Endothelial cell of umbilical vein (primary cell): ENCODE measurements around the gene CDH23. TPM values are rescaled to one million over a fixed set of nuclear protein-coding genes. Genes with fewer than 3 reads are reported as not detected.

ENCODE experiments used
- BruUV-seq: library from RNA; stranded (reverse); fragments of 400-500 nt; replicated peaks from 2 replicates; lab custom pipeline; 2021; lab: Mats Ljungman, UMichigan
- CTCF ChIA-PET: fragments of 300-600, 350-600 bp; sonication (Branson Sonifier 250); formaldehyde crosslinking; loops from one replicate; lab custom pipeline; 2021; ENCODE audit warnings: antibody characterized with exemption, inconsistent platforms; lab: Charles Lee
- POLR2A ChIA-PET: fragments of 300-600, 350-600 bp; sonication (Branson Sonifier 250); formaldehyde crosslinking; loops from one replicate; lab custom pipeline; 2021; ENCODE audit warnings: antibody characterized with exemption, inconsistent platforms; lab: Charles Lee
- DNase-seq: peaks from one replicate; pipeline ENCODE4 v3.0.0-alpha.2; 2011; ENCODE audit warnings: low read depth, low spot score
- FAIRE-seq: peaks from 2 replicates; lab custom pipeline; 2011; peaks lifted over from hg19 to GRCh38; lab: Jason Lieb, UNC
- H2AFZ ChIP-seq: 2 replicates; pipeline ENCODE4 v1.6.0; 2012; ENCODE audit warnings: low read depth, low read length, control low read depth, inconsistent platforms
- H3K27ac ChIP-seq: 2 replicates; pipeline ENCODE4 v1.5.1; 2011; ENCODE audit warnings: low read depth, mild to moderate bottlenecking, control low read depth, low read length, moderate library complexity; ENCODE audit not compliant: insufficient read depth
- H3K27me3 ChIP-seq, 2 experiments: 2 replicates each; pipeline versions ENCODE4 v1.6.0 to v1.6.1; 2011; ENCODE audit warnings: low read length in 2 of 2, mixed read lengths in 1 of 2; ENCODE audit not compliant: control insufficient read depth in 2 of 2, insufficient read depth in 2 of 2
- H3K36me3 ChIP-seq, 2 experiments: 2 replicates in 1 of 2; 3 replicates in 1 of 2; pipeline ENCODE4 v1.5.1; 2011; ENCODE audit warnings: low read length in 2 of 2, mild to moderate bottlenecking in 1 of 2, moderate library complexity in 1 of 2; ENCODE audit not compliant: control insufficient read depth in 2 of 2, insufficient read depth in 2 of 2; ENCODE audit errors: extremely low read depth in 1 of 2
- H3K4me1 ChIP-seq: 3 replicates; pipeline ENCODE4 v1.5.1; 2011; ENCODE audit warnings: mild to moderate bottlenecking, low read length; ENCODE audit not compliant: control insufficient read depth, insufficient read depth; ENCODE audit errors: extremely low read depth
- H3K4me2 ChIP-seq: 2 replicates; pipeline ENCODE4 v1.6.1; 2011; ENCODE audit warnings: low read length, control low read depth, mixed read lengths; ENCODE audit not compliant: insufficient read depth
- H3K4me3 ChIP-seq, 3 experiments: fragments of 200-600 bp in 1 of 3; sonication (generic), shearing (Covaris generic) in 1 of 3; replicated peaks in 1 of 3; 2 replicates each; pipeline ENCODE4 v1.5.1; 2011 to 2016; ENCODE audit warnings: control low read depth in 3 of 3, low read length in 3 of 3, mild to moderate bottlenecking in 2 of 3, inconsistent platforms in 1 of 3, low read depth in 1 of 3, moderate library complexity in 1 of 3; ENCODE audit not compliant: insufficient read depth in 1 of 3
- H3K79me2 ChIP-seq: 2 replicates; pipeline ENCODE4 v1.6.0; 2012; ENCODE audit warnings: low read length, inconsistent platforms; ENCODE audit not compliant: control insufficient read depth, insufficient read depth
- H3K9ac ChIP-seq: replicated peaks from 2 replicates; pipeline ENCODE3; 2011; ENCODE audit warnings: low read length, control low read depth; ENCODE audit not compliant: insufficient read depth; ENCODE audit errors: extremely low read depth
- H3K9me1 ChIP-seq: replicated peaks from 3 replicates; pipeline ENCODE4 v1.6.0; 2011; ENCODE audit warnings: mild to moderate bottlenecking, low read length; ENCODE audit not compliant: control insufficient read depth, insufficient read depth; ENCODE audit errors: extremely low read depth
- H3K9me3 ChIP-seq: replicated peaks from 2 replicates; pipeline ENCODE4 v1.5.1; 2012; ENCODE audit warnings: low read length, inconsistent platforms; ENCODE audit not compliant: control insufficient read depth, insufficient read depth
- H4K20me1 ChIP-seq: replicated peaks from 2 replicates; pipeline ENCODE3; 2011; ENCODE audit warnings: mild to moderate bottlenecking, low read length; ENCODE audit not compliant: control insufficient read depth, insufficient read depth; ENCODE audit errors: extremely low read depth
- CTCF ChIP-seq, 2 donors: IDR thresholded peaks; 1 replicate in 1 of 2; 2 replicates in 1 of 2; pipeline ENCODE4 v1.5.1; 2011; ENCODE audit warnings: low read length in 2 of 2, mild to moderate bottlenecking in 2 of 2, moderate library complexity in 2 of 2, control low read depth in 1 of 2, inconsistent platforms in 1 of 2, low read depth in 1 of 2; ENCODE audit not compliant: insufficient read depth in 1 of 2; ENCODE audit errors: extremely low read depth in 1 of 2
- EZH2 ChIP-seq: IDR thresholded peaks from 2 replicates; pipeline ENCODE4 v1.6.1; 2012; ENCODE audit warnings: borderline replicate concordance, low read depth, mild to moderate bottlenecking, moderate library complexity, low read length, inconsistent platforms; ENCODE audit not compliant: severe bottlenecking
- FOS ChIP-seq: IDR thresholded peaks from 2 replicates; pipeline ENCODE4 v1.6.1; 2011; ENCODE audit warnings: mild to moderate bottlenecking, low read length, moderate library complexity, borderline replicate concordance; ENCODE audit not compliant: insufficient read depth
- GATA2 ChIP-seq: IDR thresholded peaks from 2 replicates; pipeline ENCODE4 v1.7.0; 2011; ENCODE audit warnings: low read depth, mild to moderate bottlenecking, moderate library complexity, mixed read lengths, low read length; ENCODE audit not compliant: insufficient read length, insufficient read depth
- JUN ChIP-seq: IDR thresholded peaks from 2 replicates; pipeline ENCODE4 v1.6.1; 2011; ENCODE audit warnings: borderline replicate concordance, low read depth; ENCODE audit not compliant: insufficient read length, insufficient read depth
- MAX ChIP-seq: IDR thresholded peaks from 2 replicates; pipeline ENCODE4 v1.6.1; 2011; ENCODE audit not compliant: insufficient read depth, insufficient read length
- MYC ChIP-seq: IDR thresholded peaks from one replicate; pipeline ENCODE4 v1.6.1; 2011; ENCODE audit warnings: mild to moderate bottlenecking, low read depth, low read length
- POLR2A ChIP-seq: IDR thresholded peaks from 2 replicates; pipeline ENCODE4 v1.6.1; 2012; ENCODE audit warnings: low read depth, mild to moderate bottlenecking, control low read depth, low read length
- POLR2AphosphoS5 ChIP-seq: IDR thresholded peaks from 2 replicates; pipeline ENCODE4 v1.6.1; 2012; ENCODE audit warnings: low read depth, mild to moderate bottlenecking, control low read depth, low read length, moderate library complexity; ENCODE audit not compliant: insufficient read depth
- dilution Hi-C: fragments of 300-500 bp; cut with MboI; formaldehyde crosslinking; loops from one replicate; pipeline ENCODE4 v1.15.0; 2019; ENCODE audit warnings: low sequenced_read_pairs; ENCODE audit not compliant: extremely low pct_ligation_motif_present
- intact Hi-C: fragments of 100-400 bp; cut with micrococcal nuclease; formaldehyde crosslinking; loops from one replicate; pipeline ENCODE4 v1.10.0; 2022
- polyA plus RNA-seq, 4 experiments: library from polyadenylated mRNA; depleted of rRNA in 3 of 4; stranded (reverse) in 3 of 4; unstranded in 1 of 4; fragments of >200 nt; gene quantifications; 2 replicates each; pipeline versions ENCODE4 v1.2.1 to v1.2.3, GENCODE V29; 2011 to 2012; ENCODE audit warnings: missing spikeins in 1 of 4
- total RNA-seq: library from RNA; stranded (reverse); gene quantifications from 2 replicates; pipeline ENCODE4 v1.2.3, GENCODE V29; 2021

CDH23 gene
- total and polyA plus RNA-seq, 2 donors (not counting 3 experiments of a cell fraction or from before 2014, with no cell fraction given): not detected

- POLR2A ChIA-PET: no interaction called here
- Histone ChIP-seq H3K79me2 (no peaks in the 10 kb centered on the region), H2AFZ (no peak overlapping the region), H3K4me3 (no peak overlapping the region), H3K4me1 (peaks cover 2% of the 10 kb centered on the region), H3K4me2 (no peak overlapping the region), H3K27me3 (peaks cover 2 to 6% of the 10 kb centered on the region in 2 experiments), H3K9me1 (no peaks in the 10 kb centered on the region), H3K27ac (no peak overlapping the region), H3K36me3 (no peaks in the 10 kb centered on the region), H4K20me1 (no peaks in the 10 kb centered on the region), H3K9me3 (no peaks in the 10 kb centered on the region), H3K9ac (no peak overlapping the region)
- dilution Hi-C loops (no loop called here), intact Hi-C loops (no loop called here)
- TF ChIP-seq GATA2 (no peak), POLR2A (no peak), FOS (no peak), EZH2 (no peak), MAX (no peak), JUN (no peak), POLR2AphosphoS5 (no peak), CTCF (IDR thresholded peaks at IDR 0.05; ENCODE audit: extremely low read depth in 1 of 2, insufficient read depth in 1 of 2, low read depth in 1 of 2, low read length in 2 of 2) (no peak), MYC (no peak)
- CTCF ChIA-PET: interaction anchor here (0.7 kb wide), 1 partner anchor 17 kb away, joined by 3 read pairs; no protein-coding TSS in a partner anchor
- FAIRE-seq (no peak), DNase-seq (no peak)
- BruUV-seq: no TSS peak
Measured at GRCh38 chr10:71434760-71435394, 38.2 kb downstream of the CDH23 start.
